T-helper 22 cell (primary cell): Measurements from ENCODE around the gene MYT1.

ENCODE experiments used
- DNase-seq: peaks from one replicate; pipeline ENCODE4 v3.0.0-alpha.2; 2020; ENCODE audit warnings: low read depth

Gene MYT1

GRCh38 chr20:64219202-64219601 lies 55.0 kb downstream of the MYT1 start:
- DNase-seq, result no peak

- no peak for DNase-seq
Observed at GRCh38 chr20:64219730-64220129, 55.5 kb downstream of the MYT1 start.

GRCh38 chr20:64220420-64220819 lies 56.2 kb downstream of the MYT1 start:
- DNase-seq, result no peak

GRCh38 chr20:64220891-64221527 lies 56.8 kb downstream of the MYT1 start:
- no peak for DNase-seq

GRCh38 chr20:64222291-64222735 lies 58.1 kb downstream of the MYT1 start:
- no peak for DNase-seq

- no peak for DNase-seq
Observed at GRCh38 chr20:64222851-64223525, 58.7 kb downstream of the MYT1 start.

GRCh38 chr20:64223526-64224067 lies 59.3 kb downstream of the MYT1 start:
- DNase-seq, result no peak

- DNase-seq, result no peak
Observed at GRCh38 chr20:64224351-64225170, 60.3 kb downstream of the MYT1 start.

GRCh38 chr20:64225171-64225595 lies 60.9 kb downstream of the MYT1 start:
- DNase-seq, result no peak

GRCh38 chr20:64225828-64226598 lies 61.8 kb downstream of the MYT1 start:
- DNase-seq, result no peak

- no peak for DNase-seq
Observed at GRCh38 chr20:64226686-64227580, 62.7 kb downstream of the MYT1 start.

- DNase-seq, result no peak
Observed at GRCh38 chr20:64228086-64228653, 63.9 kb downstream of the MYT1 start.

GRCh38 chr20:64228751-64229506 lies 64.7 kb downstream of the MYT1 start:
- DNase-seq, result no peak

GRCh38 chr20:64229507-64230061 lies 65.3 kb downstream of the MYT1 start:
- no peak for DNase-seq

- DNase-seq, result no peak
Observed at GRCh38 chr20:64230461-64231145, 66.4 kb downstream of the MYT1 start.

GRCh38 chr20:64231621-64232550 lies 67.6 kb downstream of the MYT1 start:
- DNase-seq, result no peak

- DNase-seq, result no peak
Observed at GRCh38 chr20:64232794-64233193, 68.5 kb downstream of the MYT1 start.

- DNase-seq, result no peak
Observed at GRCh38 chr20:64233725-64234124, 69.5 kb downstream of the MYT1 start.
